ENCODE results near the gene ZNF26. TPM values are rescaled to one million over a fixed set of nuclear protein-coding genes. Genes with fewer than 3 reads are reported as not detected.
"Not testable (repeated sequence)": the region's sequence is repeated elsewhere in the genome, so short reads cannot be mapped to it uniquely, and the experiment has no call there.

The ZNF26 gene
- total and polyA plus RNA-seq, 4 donors, result 0.75 to 16.7 (median 8.5) TPM

DNA sequence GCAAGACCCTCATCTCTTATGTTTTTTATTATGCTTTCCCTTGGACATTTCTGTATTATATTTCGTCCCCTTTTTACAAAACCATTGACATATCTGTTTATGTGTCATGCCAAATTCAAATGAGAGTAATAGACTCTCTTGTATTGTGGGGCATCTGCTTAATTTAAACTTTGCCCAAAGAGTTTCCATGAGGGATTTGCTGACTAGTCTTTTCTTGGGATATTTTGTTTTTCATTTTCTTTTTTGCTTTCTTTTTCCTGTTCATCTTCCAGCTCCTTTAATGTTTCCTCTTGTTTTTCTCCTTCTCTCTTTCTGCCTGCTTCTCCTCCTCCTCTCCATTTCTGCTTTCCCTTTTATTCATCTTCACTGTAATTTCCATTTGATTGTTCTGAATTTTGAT, 13.8 kb upstream of the ZNF26 start:
- Histone ChIP-seq H3K9me3 (ENCODE audit: control insufficient read depth, low read length) (peaks cover 6% of the 10 kb centered on the region), H3K4me3 (ENCODE audit: low read length in 2 of 2) (no peak overlapping the region), H3K4me1 (ENCODE audit: control insufficient read depth in 1 of 2, insufficient read depth in 2 of 2, low read length in 2 of 2) (no peaks in the 10 kb centered on the region), H3K27me3 (ENCODE audit: control insufficient read depth in 1 of 2, insufficient read depth in 2 of 2, low read length in 1 of 2) (no peaks in the 10 kb centered on the region), H3K27ac (ENCODE audit: low read depth in 1 of 2, low read length in 2 of 2) (no peak overlapping the region), H3K36me3 (ENCODE audit: control insufficient read depth in 1 of 2, insufficient read depth in 2 of 2, low read length in 1 of 2) (peaks cover 0 to 2% of the 10 kb centered on the region in 2 donors)
- whole genome bisulfite sequencing, 2 donors, result 63 to 68% methylated on average over 1 of the region's 1 CpG
- DNase-seq, result no peak
- intact Hi-C loops (cut with DNase I), result no loop called here
- no peak for ATAC-seq (ENCODE audit: low FRiP score)

DNA sequence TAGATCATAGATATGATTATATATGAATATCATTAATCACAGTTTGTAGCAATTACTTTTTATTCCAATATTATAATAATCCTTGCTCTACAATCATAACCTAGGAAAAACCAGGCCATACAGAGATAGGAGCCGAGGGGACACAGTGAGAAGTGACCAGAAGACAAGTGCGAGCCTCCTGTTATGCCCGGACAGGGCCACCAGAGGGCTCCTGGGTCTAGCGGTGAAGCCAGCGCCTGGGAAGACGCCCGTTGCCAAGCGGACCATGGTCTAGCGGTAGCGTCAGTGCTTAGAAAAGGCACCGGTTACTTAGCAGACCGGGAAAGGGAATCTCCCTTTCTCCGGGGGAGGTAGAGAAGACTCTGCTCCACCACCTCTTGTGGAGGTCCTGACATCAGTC, 9.3 kb upstream of the ZNF26 start:
- H3K9me3 ChIP-seq (ENCODE audit: control insufficient read depth, low read length); H3K27ac ChIP-seq (ENCODE audit: low read depth in 1 of 2, low read length in 2 of 2); H3K36me3 ChIP-seq (ENCODE audit: control insufficient read depth in 1 of 2, insufficient read depth in 2 of 2, low read length in 1 of 2); intact Hi-C loops (cut with DNase I); ATAC-seq (ENCODE audit: low FRiP score); H3K27me3 ChIP-seq (ENCODE audit: control insufficient read depth in 1 of 2, insufficient read depth in 2 of 2, low read length in 1 of 2); H3K4me3 ChIP-seq (ENCODE audit: low read length in 2 of 2); DNase-seq; H3K4me1 ChIP-seq (ENCODE audit: control insufficient read depth in 1 of 2, insufficient read depth in 2 of 2, low read length in 2 of 2): not testable (repeated sequence)
- WGBS, 2 donors, result 30 to 31% methylated on average over 13 of the region's 13 CpGs

DNA sequence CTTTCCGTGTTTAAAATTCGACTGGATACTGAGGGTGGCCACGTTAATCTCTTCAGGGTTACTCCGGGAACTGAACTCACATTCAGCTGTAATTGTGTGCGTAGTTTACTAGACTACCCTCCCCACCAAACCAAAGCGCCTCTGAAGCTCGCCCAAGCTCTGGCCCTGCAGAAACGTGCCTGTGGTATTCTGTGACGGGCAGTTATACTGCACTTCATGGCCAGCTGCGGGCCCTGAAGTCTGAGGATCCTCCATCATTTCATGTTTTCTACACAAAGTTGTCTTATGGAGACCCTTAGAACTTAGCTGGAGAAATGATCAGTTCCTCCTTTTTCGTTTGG, 688 bp downstream of the ZNF26 start:
- Histone ChIP-seq H3K27ac (ENCODE audit: low read depth in 1 of 2, low read length in 2 of 2) (no peak overlapping the region), H3K4me3 (ENCODE audit: low read length in 2 of 2) (peak overlapping the region; percentile 52 to 91), H3K4me1 (ENCODE audit: control insufficient read depth in 1 of 2, insufficient read depth in 2 of 2, low read length in 2 of 2) (peaks cover 0 to 5% of the 10 kb centered on the region in 2 donors), H3K36me3 (ENCODE audit: control insufficient read depth in 1 of 2, insufficient read depth in 2 of 2, low read length in 1 of 2) (no peaks in the 10 kb centered on the region), H3K27me3 (ENCODE audit: control insufficient read depth in 1 of 2, insufficient read depth in 2 of 2, low read length in 1 of 2) (no peaks in the 10 kb centered on the region), H3K9me3 (ENCODE audit: control insufficient read depth, low read length) (no peaks in the 10 kb centered on the region)
- DNase-seq (no peak), ATAC-seq (ENCODE audit: low FRiP score) (no peak)
- intact Hi-C loops (cut with DNase I), result loop anchor here (1.0 to 10.0 kb wide), 3 partner anchors 48 to 94 kb away; partner anchors contain the start of genes ZNF84 (in 2 of the 2) and ZNF140 (in 1 of the 2)
- 2 to 3% methylated on average over 11 of the region's 11 CpGs for WGBS, 2 donors

DNA sequence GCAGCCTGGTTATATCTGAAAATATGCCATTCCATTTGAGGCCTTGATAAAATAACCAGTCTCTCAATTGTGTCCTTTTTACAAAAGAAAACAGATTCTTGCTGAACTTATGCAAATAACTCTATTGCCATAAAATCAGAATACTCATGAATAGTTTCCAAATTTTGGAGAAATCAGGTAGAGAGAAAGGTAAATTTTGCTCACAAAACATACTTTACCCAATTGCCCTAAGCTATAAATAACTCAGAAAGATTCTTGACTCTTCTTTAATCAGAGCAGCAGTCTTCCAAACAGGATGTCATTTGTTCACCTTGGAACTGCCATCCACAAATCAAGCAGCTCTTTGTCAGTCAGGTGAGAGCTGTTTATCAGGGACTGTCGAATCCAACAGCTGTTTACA, 12.6 kb downstream of the ZNF26 start:
- intact Hi-C loops (cut with DNase I), result no loop called here
- peaks cover 2 to 5% of the 10 kb centered on the region in 2 donors for H3K36me3 ChIP-seq (ENCODE audit: control insufficient read depth in 1 of 2, insufficient read depth in 2 of 2, low read length in 1 of 2)

DNA sequence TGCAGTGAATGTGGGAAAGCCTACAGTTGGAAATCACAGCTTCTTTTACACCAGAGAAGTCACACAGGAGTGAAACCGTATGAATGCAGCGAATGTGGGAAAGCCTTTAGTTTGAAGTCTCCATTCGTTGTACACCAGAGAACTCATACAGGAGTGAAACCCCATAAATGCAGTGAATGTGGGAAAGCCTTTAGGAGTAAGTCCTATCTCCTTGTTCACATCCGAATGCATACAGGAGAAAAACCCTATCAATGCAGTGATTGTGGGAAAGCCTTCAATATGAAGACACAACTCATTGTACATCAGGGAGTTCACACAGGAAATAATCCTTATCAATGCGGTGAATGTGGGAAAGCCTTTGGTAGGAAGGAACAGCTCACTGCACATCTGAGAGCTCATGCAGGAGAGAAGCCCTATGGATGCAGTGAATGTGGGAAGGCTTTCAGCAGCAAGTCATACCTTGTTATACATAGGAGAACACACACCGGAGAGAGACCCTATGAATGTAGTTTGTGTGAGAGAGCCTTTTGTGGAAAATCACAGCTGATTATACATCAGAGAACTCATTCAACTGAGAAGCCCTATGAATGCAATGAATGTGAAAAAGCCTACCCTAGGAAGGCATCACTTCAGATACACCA, 24.6 kb downstream of the ZNF26 start:
- H3K36me3 ChIP-seq (ENCODE audit: control insufficient read depth in 1 of 2, insufficient read depth in 2 of 2, low read length in 1 of 2), result peaks cover 33 to 47% of the 10 kb centered on the region in 2 donors
- H3K4me1 ChIP-seq (ENCODE audit: control insufficient read depth in 1 of 2, insufficient read depth in 2 of 2, low read length in 2 of 2), result no peaks in the 10 kb centered on the region
- H3K4me3 ChIP-seq (ENCODE audit: low read length in 2 of 2), result no peak overlapping the region
- ATAC-seq (ENCODE audit: low FRiP score), result no peak
- H3K27ac ChIP-seq (ENCODE audit: low read depth in 1 of 2, low read length in 2 of 2), result no peak overlapping the region
- DNase-seq, result no peak
- no peaks in the 10 kb centered on the region for H3K27me3 ChIP-seq (ENCODE audit: control insufficient read depth in 1 of 2, insufficient read depth in 2 of 2, low read length in 1 of 2)
- WGBS, 2 donors, result 90 to 99% methylated on average over 6 of the region's 6 CpGs
- intact Hi-C loops (cut with DNase I), result no loop called here
- H3K9me3 ChIP-seq (ENCODE audit: control insufficient read depth, low read length), result peaks cover 44% of the 10 kb centered on the region

More for the DNA sequence above, 12.6 kb downstream of the ZNF26 start:
- ATAC-seq (ENCODE audit: low FRiP score), result no peak
- Histone ChIP-seq H3K27me3 (ENCODE audit: control insufficient read depth in 1 of 2, insufficient read depth in 2 of 2, low read length in 1 of 2) (no peaks in the 10 kb centered on the region), H3K27ac (ENCODE audit: low read depth in 1 of 2, low read length in 2 of 2) (no peak overlapping the region), H3K4me3 (ENCODE audit: low read length in 2 of 2) (no peak overlapping the region), H3K9me3 (ENCODE audit: control insufficient read depth, low read length) (peaks cover 38% of the 10 kb centered on the region), H3K4me1 (ENCODE audit: control insufficient read depth in 1 of 2, insufficient read depth in 2 of 2, low read length in 2 of 2) (no peaks in the 10 kb centered on the region)
- DNase-seq, result no peak
- 34 to 48% methylated on average over 1 of the region's 1 CpG for WGBS, 2 donors

DNA sequence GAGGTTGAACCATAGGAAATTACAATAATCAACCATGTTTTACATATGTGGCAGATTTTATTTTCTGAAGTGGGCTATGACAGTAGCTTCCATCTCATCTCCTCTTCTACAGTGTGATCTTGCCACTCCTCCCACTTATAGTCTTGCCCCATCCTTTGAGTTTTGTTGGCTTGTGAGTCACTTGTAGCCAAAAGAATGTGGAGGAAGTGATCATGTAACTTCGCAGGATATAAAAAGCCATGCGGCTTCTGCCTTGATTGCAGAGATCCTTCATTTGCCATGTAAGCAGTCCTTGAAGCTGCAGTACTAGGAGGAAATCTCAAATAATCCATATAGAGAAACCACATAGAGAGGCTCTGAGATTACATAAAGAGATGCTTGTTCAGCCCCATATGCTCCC, 37.4 kb downstream of the ZNF26 start:
- intact Hi-C loops (cut with DNase I), result no loop called here
- 90 to 96% methylated on average over 2 of the region's 2 CpGs for WGBS, 2 donors
- peaks cover 15% of the 10 kb centered on the region for H3K9me3 ChIP-seq (ENCODE audit: control insufficient read depth, low read length)

DNA sequence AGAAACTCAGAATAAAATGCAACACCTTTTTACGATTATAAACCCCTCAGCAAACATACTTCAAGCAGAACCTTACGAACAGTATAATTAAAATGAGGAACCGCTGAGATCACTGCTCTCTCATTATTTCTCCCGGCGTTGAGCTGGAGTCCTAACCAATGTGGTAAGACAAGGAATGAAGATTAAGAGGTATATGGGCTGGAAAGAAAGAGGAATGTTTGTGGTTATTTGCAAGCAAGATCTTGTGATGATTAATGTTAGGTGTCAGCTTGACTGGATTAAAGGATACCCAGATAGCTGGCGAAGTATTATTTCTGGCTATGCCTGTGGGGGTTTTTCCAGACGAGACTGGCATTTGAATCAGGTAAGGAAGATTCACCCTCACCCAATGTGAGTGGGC, 40.8 kb downstream of the ZNF26 start:
- Histone ChIP-seq H3K4me1 (ENCODE audit: control insufficient read depth in 1 of 2, insufficient read depth in 2 of 2, low read length in 2 of 2) (no peaks in the 10 kb centered on the region), H3K4me3 (ENCODE audit: low read length in 2 of 2) (no peak overlapping the region), H3K9me3 (ENCODE audit: control insufficient read depth, low read length) (peaks cover 13% of the 10 kb centered on the region), H3K27ac (ENCODE audit: low read depth in 1 of 2, low read length in 2 of 2) (no peak overlapping the region), H3K36me3 (ENCODE audit: control insufficient read depth in 1 of 2, insufficient read depth in 2 of 2, low read length in 1 of 2) (no peaks in the 10 kb centered on the region), H3K27me3 (ENCODE audit: control insufficient read depth in 1 of 2, insufficient read depth in 2 of 2, low read length in 1 of 2) (no peaks in the 10 kb centered on the region)
- intact Hi-C loops (cut with DNase I), result no loop called here
- no peak for DNase-seq
- ATAC-seq (ENCODE audit: low FRiP score), result no peak
- WGBS, 2 donors, result 88 to 92% methylated on average over 7 of the region's 7 CpGs

More for the DNA sequence above, 37.4 kb downstream of the ZNF26 start:
- H3K27ac ChIP-seq (ENCODE audit: low read depth in 1 of 2, low read length in 2 of 2), result no peak overlapping the region
- no peaks in the 10 kb centered on the region for H3K36me3 ChIP-seq (ENCODE audit: control insufficient read depth in 1 of 2, insufficient read depth in 2 of 2, low read length in 1 of 2)
- H3K4me1 ChIP-seq (ENCODE audit: control insufficient read depth in 1 of 2, insufficient read depth in 2 of 2, low read length in 2 of 2), result no peaks in the 10 kb centered on the region
- ATAC-seq (ENCODE audit: low FRiP score) (no peak), DNase-seq (no peak)
- no peak overlapping the region for H3K4me3 ChIP-seq (ENCODE audit: low read length in 2 of 2)
- H3K27me3 ChIP-seq (ENCODE audit: control insufficient read depth in 1 of 2, insufficient read depth in 2 of 2, low read length in 1 of 2), result no peaks in the 10 kb centered on the region

DNA sequence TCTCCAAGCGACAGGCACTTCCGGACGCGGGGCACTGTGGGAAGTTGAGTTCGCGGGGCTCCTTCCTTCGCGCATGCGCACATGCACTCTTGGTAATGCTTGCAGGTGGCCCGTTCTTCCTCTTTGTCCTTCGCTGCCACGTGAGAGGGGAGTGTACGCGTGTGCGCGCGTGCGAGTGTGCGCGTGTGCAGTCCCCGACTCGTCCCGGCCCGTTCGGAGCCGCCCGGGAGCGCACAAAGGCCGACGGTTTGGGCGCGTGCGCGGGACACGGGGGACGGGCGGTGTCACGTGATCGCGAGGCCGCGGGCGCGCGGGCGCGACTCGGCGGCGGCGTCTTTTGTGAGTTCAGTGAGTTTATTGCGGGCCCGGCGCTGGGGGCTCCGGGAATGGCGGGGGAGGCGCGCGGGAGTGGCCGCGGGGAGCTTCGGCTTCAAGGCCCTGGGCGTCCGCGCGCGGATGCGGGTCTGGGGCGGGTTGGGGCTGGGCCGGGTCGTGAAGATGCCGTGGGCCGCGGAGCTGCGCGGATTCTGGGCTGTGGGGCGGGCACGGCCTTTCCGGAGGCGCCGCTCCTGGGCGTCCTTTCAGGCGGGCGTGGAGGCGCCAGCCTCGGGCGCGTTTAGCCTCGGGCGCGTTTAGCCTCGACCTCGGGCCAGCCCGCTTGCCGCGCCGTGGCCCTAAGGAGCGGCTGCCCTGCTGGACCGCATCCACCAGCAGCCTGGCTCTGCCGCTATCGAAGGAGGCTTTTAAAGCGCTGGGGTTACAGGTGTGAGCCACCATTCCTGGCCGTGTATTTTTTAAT, 51.2 kb downstream of the ZNF26 start, which contains the start of gene ZNF84:
ZNF84 (plus strand) TSS at position 303 of the 799 bp plus-strand sequence. CDS start 3,959 bp downstream, outside the sequence.
- peak; percentile 99 for ATAC-seq (ENCODE audit: low FRiP score)
- DNase-seq, result peak; percentile 98
- H3K36me3 ChIP-seq (ENCODE audit: control insufficient read depth in 1 of 2, insufficient read depth in 2 of 2, low read length in 1 of 2), result peaks cover 3 to 6% of the 10 kb centered on the region in 2 donors
- peak within 1 kb of the TSS; percentile 50 to 88 for H3K4me3 ChIP-seq (ENCODE audit: low read length in 2 of 2)
- peak within 1 kb of the TSS in 1 of 2 donors; percentile 85 for H3K27ac ChIP-seq (ENCODE audit: low read depth in 1 of 2, low read length in 2 of 2)
- H3K4me1 ChIP-seq (ENCODE audit: control insufficient read depth in 1 of 2, insufficient read depth in 2 of 2, low read length in 2 of 2), result no peaks in the 10 kb centered on the region
- no peaks in the 10 kb centered on the region for H3K27me3 ChIP-seq (ENCODE audit: control insufficient read depth in 1 of 2, insufficient read depth in 2 of 2, low read length in 1 of 2)
- 0% methylated on average over 99 to 103 of the region's 103 CpGs for WGBS, 2 donors
- peaks cover 11% of the 10 kb centered on the region for H3K9me3 ChIP-seq (ENCODE audit: control insufficient read depth, low read length)
- intact Hi-C loops (cut with DNase I), result loop anchor here (1.0 to 10.0 kb wide), 5 partner anchors 40 to 93 kb away; partner anchors contain the start of genes ZNF26 (in 2 of the 2), ZNF10 (in 1 of the 2), ZNF140 (in 1 of the 2) and ZNF891 (in 1 of the 2)

Data from aorta (tissue), 5 donors.